Osteocyte (in vitro differentiated cells): ENCODE results near the gene JAZF1. TPM values are rescaled to one million over a fixed set of nuclear protein-coding genes. Genes with fewer than 3 reads are reported as not detected.
A peak's percentile ranks its signal among the peaks of the same experiment; 100 is the strongest.

Experiments used
- DNase-seq: peaks from one replicate; pipeline ENCODE4 v3.0.0; 2021; ENCODE audit warnings: mixed read lengths; ENCODE audit not compliant: unreplicated experiment; ENCODE audit errors: extremely low spot score
- H3K27ac Mint-ChIP-seq: one replicate; pipeline ENCODE4 v1.8.0; 2021; ENCODE audit warnings: mild to moderate bottlenecking, mixed read lengths; ENCODE audit not compliant: unreplicated experiment
- H3K27me3 Mint-ChIP-seq: one replicate; pipeline ENCODE4 v1.8.0; 2021; ENCODE audit warnings: mixed read lengths; ENCODE audit not compliant: unreplicated experiment
- H3K36me3 Mint-ChIP-seq: one replicate; pipeline ENCODE4 v1.8.0; 2021; ENCODE audit warnings: mixed read lengths; ENCODE audit not compliant: unreplicated experiment
- H3K4me1 Mint-ChIP-seq: one replicate; pipeline ENCODE4 v1.8.0; 2021; ENCODE audit warnings: mixed read lengths; ENCODE audit not compliant: unreplicated experiment
- H3K4me3 Mint-ChIP-seq: one replicate; pipeline ENCODE4 v1.8.0; 2021; ENCODE audit warnings: mild to moderate bottlenecking, moderate library complexity, mixed read lengths; ENCODE audit not compliant: unreplicated experiment
- H3K9me3 Mint-ChIP-seq: one replicate; pipeline ENCODE4 v1.8.0; 2021; ENCODE audit warnings: mixed read lengths; ENCODE audit not compliant: unreplicated experiment
- total RNA-seq: library from RNA; stranded (reverse); gene quantifications from 2 replicates; pipeline ENCODE4 v1.2.1, GENCODE V29; 2021
- TF ChIP-seq, protein P1 (sequence below): fragments of 200-600 bp; sonication (generic); IDR thresholded peaks from 2 replicates; pipeline ENCODE4 v1.5.0; 2021; ENCODE audit warnings: antibody characterized with exemption, mild to moderate bottlenecking, moderate library complexity

The JAZF1 gene
- total RNA-seq, 1 donor from 2014 or later = 19.8 TPM

DNA sequence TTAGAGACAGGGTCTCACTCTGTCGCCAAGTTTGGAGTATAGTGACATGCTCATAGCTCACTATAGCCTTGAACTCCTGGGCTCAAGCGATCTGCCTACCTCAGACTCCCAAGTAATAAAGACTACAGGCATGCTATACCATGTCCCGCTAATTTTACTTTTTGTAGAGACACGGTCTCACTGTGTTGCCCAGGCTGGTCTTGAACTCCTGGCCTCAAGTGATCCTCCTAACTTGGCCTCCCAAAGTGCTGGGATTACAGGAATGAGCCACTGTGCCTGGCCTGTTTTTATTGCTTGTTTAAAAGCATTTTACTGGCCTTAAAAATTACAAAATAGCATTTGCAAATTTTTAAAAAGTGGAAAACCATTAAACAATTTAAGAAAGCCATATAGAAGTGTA is 135.0 kb downstream of the JAZF1 start:
- H3K27me3 Mint-ChIP-seq = no peaks in the 10 kb centered on the region
- no peak overlapping the region for H3K27ac Mint-ChIP-seq
- H3K36me3 Mint-ChIP-seq = no peaks in the 10 kb centered on the region
- peaks cover 8% of the 10 kb centered on the region for H3K9me3 Mint-ChIP-seq
- DNase-seq = no peak
- TF ChIP-seq, protein P1, sequence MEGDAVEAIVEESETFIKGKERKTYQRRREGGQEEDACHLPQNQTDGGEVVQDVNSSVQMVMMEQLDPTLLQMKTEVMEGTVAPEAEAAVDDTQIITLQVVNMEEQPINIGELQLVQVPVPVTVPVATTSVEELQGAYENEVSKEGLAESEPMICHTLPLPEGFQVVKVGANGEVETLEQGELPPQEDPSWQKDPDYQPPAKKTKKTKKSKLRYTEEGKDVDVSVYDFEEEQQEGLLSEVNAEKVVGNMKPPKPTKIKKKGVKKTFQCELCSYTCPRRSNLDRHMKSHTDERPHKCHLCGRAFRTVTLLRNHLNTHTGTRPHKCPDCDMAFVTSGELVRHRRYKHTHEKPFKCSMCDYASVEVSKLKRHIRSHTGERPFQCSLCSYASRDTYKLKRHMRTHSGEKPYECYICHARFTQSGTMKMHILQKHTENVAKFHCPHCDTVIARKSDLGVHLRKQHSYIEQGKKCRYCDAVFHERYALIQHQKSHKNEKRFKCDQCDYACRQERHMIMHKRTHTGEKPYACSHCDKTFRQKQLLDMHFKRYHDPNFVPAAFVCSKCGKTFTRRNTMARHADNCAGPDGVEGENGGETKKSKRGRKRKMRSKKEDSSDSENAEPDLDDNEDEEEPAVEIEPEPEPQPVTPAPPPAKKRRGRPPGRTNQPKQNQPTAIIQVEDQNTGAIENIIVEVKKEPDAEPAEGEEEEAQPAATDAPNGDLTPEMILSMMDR = no peak
- peaks cover 21% of the 10 kb centered on the region for H3K4me1 Mint-ChIP-seq
- no peak overlapping the region for H3K4me3 Mint-ChIP-seq

DNA sequence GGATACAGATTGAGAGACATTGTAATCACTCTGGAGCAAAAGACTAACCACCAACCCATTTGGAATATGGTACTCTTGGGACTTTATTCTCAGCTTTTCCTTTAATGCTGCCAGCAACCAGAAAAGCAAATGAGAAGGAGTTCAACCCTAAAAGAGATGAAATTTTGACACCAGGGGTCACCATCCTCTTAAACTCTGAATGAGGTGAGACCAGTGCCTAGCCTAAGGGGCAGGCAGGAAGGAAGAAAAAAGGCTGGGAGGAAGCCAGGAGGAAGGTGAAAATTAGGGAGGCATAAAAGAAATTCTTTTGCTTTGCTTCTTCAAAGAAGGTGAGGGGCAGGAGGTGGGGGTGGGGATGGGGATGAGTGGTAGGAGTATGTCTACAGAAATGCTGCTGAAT is 135.8 kb downstream of the JAZF1 start:
- H3K27ac Mint-ChIP-seq = peak overlapping the region; percentile 4
- DNase-seq = no peak
- peaks cover 8% of the 10 kb centered on the region for H3K9me3 Mint-ChIP-seq
- H3K36me3 Mint-ChIP-seq = no peaks in the 10 kb centered on the region
- no peaks in the 10 kb centered on the region for H3K27me3 Mint-ChIP-seq
- H3K4me1 Mint-ChIP-seq = peaks cover 29% of the 10 kb centered on the region
- TF ChIP-seq, protein P1 = no peak
- H3K4me3 Mint-ChIP-seq = no peak overlapping the region

DNA sequence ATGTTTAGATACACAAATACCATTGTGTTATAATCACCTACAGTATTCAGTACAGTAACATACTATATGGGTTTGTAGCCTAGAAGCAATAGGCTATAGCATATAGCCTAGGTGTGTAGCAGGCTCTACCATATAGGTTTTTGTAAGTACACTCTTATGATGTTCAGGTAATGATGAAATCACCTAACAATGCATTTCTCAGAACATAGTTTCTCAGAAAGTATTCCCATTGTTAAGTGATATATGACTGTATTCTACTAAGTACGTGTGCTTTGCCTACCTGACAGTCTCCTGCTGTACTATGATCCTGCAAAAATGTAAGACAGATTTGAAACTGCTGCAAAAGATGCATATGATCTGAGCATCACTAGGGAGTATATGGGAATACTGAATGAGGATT is 137.9 kb downstream of the JAZF1 start:
- peaks cover 8% of the 10 kb centered on the region for H3K9me3 Mint-ChIP-seq
- no peaks in the 10 kb centered on the region for H3K36me3 Mint-ChIP-seq
- peaks cover 50% of the 10 kb centered on the region for H3K4me1 Mint-ChIP-seq
- TF ChIP-seq, protein P1 = no peak
- H3K4me3 Mint-ChIP-seq = no peak overlapping the region
- no peak for DNase-seq
- no peaks in the 10 kb centered on the region for H3K27me3 Mint-ChIP-seq
- no peak overlapping the region for H3K27ac Mint-ChIP-seq

DNA sequence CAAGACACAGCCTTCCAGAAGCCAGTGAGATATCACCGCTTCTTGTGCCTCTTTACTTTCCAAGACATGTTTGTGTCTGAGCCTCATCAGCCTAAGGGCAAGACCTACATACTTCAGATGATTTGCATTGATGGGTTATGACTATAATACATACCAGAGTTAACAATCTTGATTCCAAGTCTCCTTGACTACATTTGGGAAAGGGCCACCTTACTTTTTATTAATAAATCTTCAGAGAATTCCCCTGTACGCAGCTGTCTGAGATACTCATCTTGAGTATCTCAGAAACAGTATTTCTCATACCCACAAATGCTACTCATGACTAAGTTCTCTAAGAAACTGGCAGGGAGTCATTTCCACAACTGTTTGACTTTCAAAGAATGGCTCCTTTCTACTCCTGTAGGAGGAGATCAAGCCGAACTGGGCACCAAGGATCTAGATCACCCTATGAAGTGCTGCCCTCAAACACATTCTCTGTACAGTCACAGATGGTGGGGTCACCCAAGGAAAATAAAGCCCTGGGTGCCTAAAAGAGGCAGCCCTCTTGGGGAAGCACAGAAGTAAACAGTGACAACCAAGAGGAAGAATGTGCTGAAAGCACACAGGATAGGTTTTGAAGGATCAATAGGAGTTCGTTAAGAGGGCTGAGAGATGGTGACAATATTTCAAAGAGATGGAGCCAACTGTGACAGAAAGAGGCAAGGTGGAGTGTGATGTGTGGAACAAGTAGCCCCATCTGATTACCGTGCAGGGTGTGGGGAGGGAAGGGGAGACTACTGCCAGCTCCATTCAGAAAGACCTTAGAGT is 138.9 kb downstream of the JAZF1 start:
- H3K4me3 Mint-ChIP-seq = peak overlapping the region; percentile 20
- H3K4me1 Mint-ChIP-seq = peaks cover 60% of the 10 kb centered on the region

DNA sequence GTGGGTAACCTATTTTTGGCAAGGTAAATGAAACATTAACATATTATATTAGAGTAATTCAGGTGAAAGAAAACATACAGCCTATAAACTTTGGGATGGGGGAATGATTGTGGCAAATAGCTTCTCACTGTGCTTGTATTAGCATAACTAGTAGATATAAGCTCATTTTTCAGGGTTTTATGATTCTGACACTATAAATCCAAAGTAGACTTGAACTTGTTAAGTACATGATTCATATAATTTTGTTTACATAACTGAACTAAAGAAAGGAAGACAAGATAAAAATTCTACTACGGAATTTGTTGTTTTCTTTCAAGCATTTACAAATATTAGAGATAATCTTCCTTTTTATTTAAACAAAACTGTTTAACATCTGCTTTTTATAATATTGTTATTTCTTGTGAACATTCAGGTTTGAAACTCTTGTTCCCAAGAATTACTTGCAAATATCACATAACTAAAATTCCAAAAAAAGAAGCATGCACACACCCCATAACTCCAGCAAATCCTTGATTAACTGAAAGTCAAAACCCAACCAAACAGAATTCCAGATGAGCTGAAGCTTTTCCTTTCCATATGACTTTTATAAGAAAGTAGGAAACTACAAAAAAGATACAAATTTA is 142.3 kb downstream of the JAZF1 start:
- Mint-ChIP-seq H3K4me1 (peaks cover 82% of the 10 kb centered on the region), H3K36me3 (no peaks in the 10 kb centered on the region), H3K27ac (peak overlapping the region; percentile 91), H3K9me3 (peaks cover 4% of the 10 kb centered on the region), H3K4me3 (no peak overlapping the region), H3K27me3 (no peaks in the 10 kb centered on the region)
- TF ChIP-seq, protein P1 = no peak
- DNase-seq = no peak

More for the DNA sequence above, 138.9 kb downstream of the JAZF1 start:
- H3K27ac Mint-ChIP-seq = peak overlapping the region; percentile 87
- TF ChIP-seq, protein P1 = no peak
- DNase-seq = no peak
- no peaks in the 10 kb centered on the region for H3K36me3 Mint-ChIP-seq
- H3K27me3 Mint-ChIP-seq = no peaks in the 10 kb centered on the region
- H3K9me3 Mint-ChIP-seq = peaks cover 8% of the 10 kb centered on the region
